NCI-H1436 (cell line): ENCODE results near the gene RNF7.
"Not testable (repeated sequence)": the region's sequence is repeated elsewhere in the genome, so short reads cannot be mapped to it uniquely, and the experiment has no call there.

Experiments
- DNase-seq: peaks from one replicate; lab custom pipeline; 2025; lab: John Stamatoyannopoulos, UW

Gene RNF7

GRCh38 chr3:141782386-141782932, 44.4 kb downstream of the RNF7 start:
- DNase-seq = no peak

GRCh38 chr3:141783632-141784031, 45.5 kb downstream of the RNF7 start:
- no peak for DNase-seq

- no peak for DNase-seq
Measured at GRCh38 chr3:141784096-141784495, 46.0 kb downstream of the RNF7 start.

GRCh38 chr3:141784531-141784930, 46.4 kb downstream of the RNF7 start:
- no peak for DNase-seq

- no peak for DNase-seq
Measured at GRCh38 chr3:141788149-141788548, 50.1 kb downstream of the RNF7 start.

- not testable (repeated sequence) for DNase-seq
Measured at GRCh38 chr3:141788750-141789149, 50.7 kb downstream of the RNF7 start.

- no peak for DNase-seq
Measured at GRCh38 chr3:141789281-141789680, 51.2 kb downstream of the RNF7 start.

- no peak for DNase-seq
Measured at GRCh38 chr3:141790171-141790570, 52.1 kb downstream of the RNF7 start.

GRCh38 chr3:141792495-141792894, 54.4 kb downstream of the RNF7 start:
- DNase-seq = no peak

- DNase-seq = no peak
Measured at GRCh38 chr3:141793476-141794260, 55.6 kb downstream of the RNF7 start.

- no peak for DNase-seq
Measured at GRCh38 chr3:141795276-141795675, 57.2 kb downstream of the RNF7 start.

GRCh38 chr3:141795741-141796080, 57.6 kb downstream of the RNF7 start:
- no peak for DNase-seq

- DNase-seq = no peak
Measured at GRCh38 chr3:141796081-141796888, 58.2 kb downstream of the RNF7 start.
